H1 (cell line): ENCODE measurements around the gene SH2D7. TPM values are rescaled to one million over a fixed set of nuclear protein-coding genes. Genes with fewer than 3 reads are reported as not detected.

Source experiments
- CTCF ChIA-PET: fragments of 300-600 bp; sonication (Branson Sonifier 250); formaldehyde crosslinking; loops from one replicate; lab custom pipeline; 2021; ENCODE audit not compliant: partially characterized antibody; lab: Charles Lee
- POLR2A ChIA-PET: fragments of 300-600 bp; sonication (Branson Sonifier 250); formaldehyde crosslinking; loops from one replicate; lab custom pipeline; 2021; ENCODE audit warnings: inconsistent platforms; ENCODE audit not compliant: partially characterized antibody; lab: Charles Lee
- DNase-seq, 2 experiments: peaks; one replicate each; pipeline versions ENCODE4 v3.0.0 to v3.0.0-alpha.2; 2010 to 2022; ENCODE audit warnings: low spot score in 2 of 2, low read depth in 1 of 2, mixed read lengths in 1 of 2
- FAIRE-seq: peaks from 2 replicates; lab custom pipeline; 2011; peaks lifted over from hg19 to GRCh38; lab: Jason Lieb, UNC
- H2AFZ ChIP-seq: 2 replicates; pipeline ENCODE4 v1.8.1; 2012; ENCODE audit warnings: low read length, inconsistent platforms
- H2AK5ac ChIP-seq: 2 replicates; pipeline ENCODE4 v1.6.1; 2013; ENCODE audit warnings: low read depth, low read length
- H2BK120ac ChIP-seq: replicated peaks from 2 replicates; pipeline ENCODE3; 2013; ENCODE audit warnings: low read depth, low read length, inconsistent platforms
- H2BK12ac ChIP-seq: 2 replicates; pipeline ENCODE4 v1.6.1; 2013; ENCODE audit warnings: low read depth, low read length
- H2BK15ac ChIP-seq: 2 replicates; pipeline ENCODE4 v1.6.1; 2013; ENCODE audit warnings: low read length
- H2BK20ac ChIP-seq: 2 replicates; pipeline ENCODE4 v1.6.1; 2013; ENCODE audit warnings: low read length
- H2BK5ac ChIP-seq: 2 replicates; pipeline ENCODE4 v1.6.1; 2013; ENCODE audit warnings: low read depth, low read length
- H3K14ac ChIP-seq: 2 replicates; pipeline ENCODE4 v1.6.1; 2013; ENCODE audit warnings: inconsistent platforms; ENCODE audit not compliant: insufficient read length
- H3K18ac ChIP-seq: 2 replicates; pipeline ENCODE4 v1.6.1; 2013; ENCODE audit warnings: low read length; ENCODE audit errors: extremely low read depth
- H3K23ac ChIP-seq: 2 replicates; pipeline ENCODE4 v1.6.1; 2013; ENCODE audit warnings: inconsistent platforms; ENCODE audit not compliant: insufficient read length
- H3K23me2 ChIP-seq: 2 replicates; pipeline ENCODE4 v1.6.1; 2013; ENCODE audit warnings: low read depth, low read length
- H3K27ac ChIP-seq: 2 replicates; pipeline ENCODE4 v1.6.1; 2011; ENCODE audit warnings: low read depth, low read length, inconsistent platforms
- H3K27me3 ChIP-seq, 4 experiments: replicated peaks in 1 of 4; 1 replicate in 1 of 4; 2 replicates in 3 of 4; pipeline versions ENCODE4 v1.6.1 to v1.8.1; 2011 to 2013; ENCODE audit warnings: low read length in 3 of 4, mild to moderate bottlenecking in 3 of 4, inconsistent platforms in 2 of 4, mixed read lengths in 2 of 4, moderate library complexity in 1 of 4; ENCODE audit not compliant: control insufficient read depth in 3 of 4, insufficient read depth in 3 of 4; ENCODE audit errors: extremely low read depth in 1 of 4
- H3K36me3 ChIP-seq, 4 experiments: 2 replicates each; pipeline versions ENCODE4 v1.6.1 to v1.8.1; 2011 to 2013; ENCODE audit warnings: mild to moderate bottlenecking in 4 of 4, low read length in 3 of 4, moderate library complexity in 2 of 4, control low read depth in 1 of 4, inconsistent platforms in 1 of 4; ENCODE audit not compliant: insufficient read depth in 4 of 4, control insufficient read depth in 2 of 4
- H3K4ac ChIP-seq: replicated peaks from 2 replicates; pipeline ENCODE3; 2013; ENCODE audit warnings: low read length, low read depth, mixed read lengths, inconsistent platforms; ENCODE audit not compliant: insufficient read length
- H3K4me1 ChIP-seq, 4 experiments: replicated peaks in 1 of 4; 1 replicate in 1 of 4; 2 replicates in 3 of 4; pipeline versions ENCODE4 v1.6.1 to v1.8.1; 2011 to 2013; ENCODE audit warnings: low read length in 3 of 4, inconsistent platforms in 2 of 4, mixed read lengths in 1 of 4; ENCODE audit not compliant: insufficient read depth in 4 of 4, control insufficient read depth in 3 of 4
- H3K4me2 ChIP-seq, 2 experiments: 2 replicates each; pipeline versions ENCODE4 v1.6.1 to v1.8.1; 2011 to 2013; ENCODE audit warnings: low read depth in 2 of 2, low read length in 2 of 2, control low read depth in 1 of 2, inconsistent platforms in 1 of 2, mild to moderate bottlenecking in 1 of 2; ENCODE audit not compliant: insufficient read depth in 1 of 2
- H3K4me3 ChIP-seq, 4 experiments: fragments of 200-600, 300-600 bp in 1 of 4; sonication (generic), shearing (Covaris generic), sonication (Bioruptor Twin) in 1 of 4; 2 replicates each; pipeline versions ENCODE4 v1.5.1 to v1.8.1; 2011 to 2016; ENCODE audit warnings: low read length in 4 of 4, low read depth in 3 of 4, control low read depth in 2 of 4, inconsistent platforms in 2 of 4, mild to moderate bottlenecking in 2 of 4, mixed read lengths in 1 of 4, moderate library complexity in 1 of 4; ENCODE audit not compliant: insufficient read depth in 2 of 4; ENCODE audit errors: extremely low read depth in 1 of 4
- H3K56ac ChIP-seq: replicated peaks from 2 replicates; pipeline ENCODE3; 2013; ENCODE audit warnings: low read depth, mild to moderate bottlenecking, mixed read lengths, low read length, inconsistent platforms; ENCODE audit not compliant: insufficient read length
- H3K79me1 ChIP-seq: 2 replicates; pipeline ENCODE4 v1.6.1; 2013; ENCODE audit warnings: low read depth, low read length, control low read depth
- H3K79me2 ChIP-seq, 2 experiments: 2 replicates each; pipeline versions ENCODE4 v1.6.1 to v1.8.1; 2012 to 2013; ENCODE audit warnings: low read length in 2 of 2, mild to moderate bottlenecking in 2 of 2, inconsistent platforms in 1 of 2; ENCODE audit not compliant: insufficient read depth in 2 of 2, control insufficient read depth in 1 of 2
- H3K9ac ChIP-seq, 4 experiments: replicated peaks in 1 of 4; 1 replicate in 1 of 4; 2 replicates in 3 of 4; pipeline versions ENCODE4 v1.6.1 to v1.8.1; 2011 to 2013; ENCODE audit warnings: low read depth in 3 of 4, low read length in 3 of 4, control low read depth in 2 of 4, mild to moderate bottlenecking in 2 of 4, moderate library complexity in 2 of 4, inconsistent platforms in 1 of 4; ENCODE audit errors: extremely low read depth in 1 of 4
- H3K9me3 ChIP-seq, 2 experiments: 2 replicates each; pipeline versions ENCODE4 v1.6.1 to v1.8.1; 2012 to 2013; ENCODE audit warnings: mild to moderate bottlenecking in 2 of 2, moderate library complexity in 2 of 2, control low read depth in 1 of 2, inconsistent platforms in 1 of 2, low read depth in 1 of 2, low read length in 1 of 2, mixed read lengths in 1 of 2; ENCODE audit not compliant: insufficient read depth in 2 of 2
- H4K20me1 ChIP-seq, 2 experiments: replicated peaks in 1 of 2; 2 replicates each; pipeline versions ENCODE3 to v1.8.1; 2011 to 2013; ENCODE audit warnings: inconsistent platforms in 2 of 2, low read length in 2 of 2, mild to moderate bottlenecking in 1 of 2; ENCODE audit not compliant: insufficient read depth in 2 of 2, control insufficient read depth in 1 of 2
- H4K5ac ChIP-seq: 2 replicates; pipeline ENCODE4 v1.6.1; 2013; ENCODE audit warnings: low read length, low read depth, mixed read lengths, inconsistent platforms; ENCODE audit not compliant: insufficient read length
- H4K8ac ChIP-seq: 2 replicates; pipeline ENCODE4 v1.8.0; 2013; ENCODE audit warnings: mild to moderate bottlenecking, moderate library complexity, low read length, inconsistent platforms; ENCODE audit not compliant: insufficient read depth; ENCODE audit errors: extremely low read depth
- H4K91ac ChIP-seq: replicated peaks from 2 replicates; pipeline ENCODE3; 2013; ENCODE audit warnings: low read length, mixed read lengths, inconsistent platforms; ENCODE audit not compliant: insufficient read length
- ASH2L ChIP-seq: fragments of 200-600, 300-600 bp; sonication (generic); IDR thresholded peaks from one replicate; pipeline ENCODE4 v1.7.1; 2017; ENCODE audit warnings: low read length
- CBX8 ChIP-seq: fragments of 300-800, 300-1000 bp; sonication (generic); IDR thresholded peaks from 2 replicates; pipeline ENCODE4 v1.7.1; 2016; ENCODE audit warnings: low read depth, low read length, borderline replicate concordance
- CHD1 ChIP-seq: IDR thresholded peaks from 2 replicates; pipeline ENCODE4 v1.6.1; 2012; ENCODE audit warnings: low read depth, low read length, improper control_type of control experiment
- CHD2 ChIP-seq: IDR thresholded peaks from 2 replicates; pipeline ENCODE4 v1.6.1; 2012; ENCODE audit warnings: low read length, improper control_type of control experiment
- CTBP2 ChIP-seq: IDR thresholded peaks from 2 replicates; pipeline ENCODE4 v1.7.0; 2011; ENCODE audit warnings: borderline replicate concordance, mild to moderate bottlenecking, moderate library complexity, mixed read lengths, low read length; ENCODE audit not compliant: insufficient read depth, insufficient read length
- JUND ChIP-seq: IDR thresholded peaks from 2 replicates; pipeline ENCODE4 v1.6.1; 2011; ENCODE audit warnings: mild to moderate bottlenecking, improper control_type of control experiment, low read length
- NANOG ChIP-seq: IDR thresholded peaks from 2 replicates; pipeline ENCODE4 v1.6.1; 2011; ENCODE audit warnings: low read length, low read depth, mild to moderate bottlenecking, inconsistent platforms; ENCODE audit not compliant: insufficient read depth, poor library complexity, severe bottlenecking
- NRF1 ChIP-seq: IDR thresholded peaks from 2 replicates; pipeline ENCODE4 v1.6.1; 2011; ENCODE audit warnings: mild to moderate bottlenecking, low read depth, low read length, improper control_type of control experiment
- POLR2AphosphoS5 ChIP-seq: IDR thresholded peaks from 2 replicates; pipeline ENCODE4 v1.6.1; 2011; ENCODE audit warnings: low read depth, low read length
- SIN3A ChIP-seq, 2 experiments: IDR thresholded peaks in 1 of 2; conservative IDR thresholded peaks in 1 of 2; 2 replicates each; pipeline ENCODE4 v1.6.1; 2011 to 2012; ENCODE audit warnings: low read length in 2 of 2, improper control_type of control experiment in 1 of 2, low read depth in 1 of 2, mild to moderate bottlenecking in 1 of 2
- SRF ChIP-seq: IDR thresholded peaks from 2 replicates; pipeline ENCODE4 v1.6.1; 2011; ENCODE audit warnings: mild to moderate bottlenecking, low read depth, low read length, moderate library complexity
- TAF1 ChIP-seq: IDR thresholded peaks from 2 replicates; pipeline ENCODE4 v1.6.1; 2011; ENCODE audit warnings: mild to moderate bottlenecking, low read depth, low read length
- TEAD4 ChIP-seq: IDR thresholded peaks from 2 replicates; pipeline ENCODE4 v1.6.1; 2012; ENCODE audit warnings: low read depth, low read length, inconsistent platforms, mixed read lengths
- WGBS, 2 experiments: shearing (Covaris generic) in 1 of 2; methylation state at CpG; one replicate each; pipeline versions ENCODE4 v1.1.6 to v1.1.7; 2013 to 2015; ENCODE audit warnings: low lambda C conversion rate in 2 of 2, mixed read lengths in 2 of 2, inconsistent platforms in 1 of 2, low coverage in 1 of 2, missing lambda C conversion rate in 1 of 2; ENCODE audit not compliant: insufficient replicate concordance in 2 of 2, insufficient coverage in 1 of 2, insufficient read length in 1 of 2; ENCODE audit errors: extremely low coverage in 1 of 2, missing lambda C conversion rate in 1 of 2; 5-methylcytosine and 5-hydroxymethylcytosine counted together
- polyA plus RNA-seq, 7 experiments: library from polyadenylated mRNA; depleted of rRNA in 3 of 7; stranded (reverse) in 5 of 7; unstranded in 2 of 7; fragments of >200 nt in 5 of 7; fragments of 200-250 nt in 2 of 7; gene quantifications; 1 replicate in 5 of 7; 2 replicates in 1 of 7; 4 replicates in 1 of 7; pipeline versions ENCODE4 v1.2.1 to v1.2.3, GENCODE V29; 2011 to 2013; ENCODE audit warnings: missing spikeins in 2 of 7, mixed read lengths in 2 of 7
- total RNA-seq: library from RNA; stranded (reverse); fragmentation: NEBNext Ultra II Directional; extraction: Animal tissue kit (Norgen Biotek cat#: 25700); gene quantifications from 2 replicates; pipeline ENCODE4 v1.2.1, GENCODE V29; 2021

SH2D7 gene
- total and polyA plus RNA-seq, 2 of the 8 experiments (the other 6 are each of a cell fraction or from before 2014, with no cell fraction given): not detected

- H3K27ac ChIP-seq: no peak overlapping the region
These were observed 44.4 kb upstream of the SH2D7 start for GRCh38 chr15:78047761-78048627.

More at GRCh38 chr15:78047761-78048627, 44.4 kb upstream of the SH2D7 start:
- H2BK5ac ChIP-seq: no peak overlapping the region
- H3K18ac ChIP-seq: no peak overlapping the region
- H3K56ac ChIP-seq: no peak overlapping the region
- no peak overlapping the region for H4K8ac ChIP-seq
- H4K5ac ChIP-seq: no peak overlapping the region
- no peak for TF ChIP-seq JUND
- no peak for TF ChIP-seq ASH2L
- no peak for TF ChIP-seq SRF
- no peak for TF ChIP-seq CHD1
- no peak for TF ChIP-seq TEAD4
- TF ChIP-seq NANOG: no peak
- no peak for TF ChIP-seq SIN3A (conservative IDR thresholded peaks at IDR 0.05 in 1 of 2, IDR thresholded peaks at IDR 0.05 in 1 of 2; ENCODE audit: low read depth in 1 of 2, low read length in 2 of 2)
- TF ChIP-seq CBX8: no peak
- no peak for TF ChIP-seq NRF1
- no peak for TF ChIP-seq POLR2AphosphoS5
- no peak for TF ChIP-seq CTBP2
- no peak for TF ChIP-seq TAF1
- TF ChIP-seq CHD2: no peak
- WGBS, 2 experiments: 89% methylated on average over 8 of the region's 8 CpGs; no CpG with 5 or more reads in 1 of the 2 experiments
- H3K23me2 ChIP-seq: no peaks in the 10 kb centered on the region; the same call in 1 of the 2 replicates
- no peak overlapping the region for H2BK120ac ChIP-seq
- H3K14ac ChIP-seq: no peak overlapping the region
- peaks cover 0 to 6% (median 4%) of the 10 kb centered on the region in 4 experiments; a peak in 2 of 7 replicates for H3K4me1 ChIP-seq
- no peak overlapping the region for H3K4me3 ChIP-seq
- no peaks in the 10 kb centered on the region for H3K79me2 ChIP-seq
- 0 out of 2 replicates have a peak, but pooled peaks cover 2% of the 10 kb centered on the region for H3K79me1 ChIP-seq
- FAIRE-seq: no peak
- ChIA-PET CTCF (interaction anchor here (0.7 to 2.3 kb wide), 6 partner anchors 8 to 314 kb away, joined by 3 to 6 read pairs (median 3); no protein-coding TSS in a partner anchor), POLR2A (no interaction called here)
- peaks cover 0 to 2% of the 10 kb centered on the region in 2 experiments for H4K20me1 ChIP-seq
- no peaks in the 10 kb centered on the region for H3K9me3 ChIP-seq
- H3K4ac ChIP-seq: no peak overlapping the region
- no peak overlapping the region for H2AFZ ChIP-seq
- no peak overlapping the region for H2AK5ac ChIP-seq
- no peak overlapping the region for H4K91ac ChIP-seq
- H3K23ac ChIP-seq: no peak overlapping the region
- H2BK20ac ChIP-seq: no peak overlapping the region
- no peak overlapping the region for H2BK12ac ChIP-seq
- no peaks in the 10 kb centered on the region for H3K27me3 ChIP-seq
- no peak overlapping the region for H2BK15ac ChIP-seq
- H3K36me3 ChIP-seq: peaks cover 0 to 5% (median 0%) of the 10 kb centered on the region in 4 experiments; a peak in 2 of 8 replicates
- H3K9ac ChIP-seq: no peak overlapping the region
- H3K4me2 ChIP-seq: no peak overlapping the region
- no peak for DNase-seq
